GM12878 (cell line): ENCODE results near the gene GPR18. TPM values are rescaled to one million over a fixed set of nuclear protein-coding genes. Genes with fewer than 3 reads are reported as not detected.
A peak's percentile ranks its signal among the peaks of the same experiment; 100 is the strongest.

Experiments
- ATAC-seq: fragments of 200-7000 bp; cut with Tn5 transposase; 3 replicates; pipeline ENCODE4 v1.9.1; 2020; ENCODE audit warnings: mild to moderate bottlenecking, moderate library complexity
- BruUV-seq: library from RNA; stranded (reverse); fragments of 400-500 nt; replicated peaks from 2 replicates; lab custom pipeline; 2021; lab: Mats Ljungman, UMichigan
- CTCF ChIA-PET: fragments of 300-600 bp; sonication (Branson Sonifier 250); formaldehyde crosslinking; extraction: SDS; loops from one replicate; lab custom pipeline; 2021; ENCODE audit warnings: inconsistent platforms; lab: Yijun Ruan, JAX
- POLR2A ChIA-PET: fragments of 350-600 bp; formaldehyde crosslinking; extraction: SDS; loops from one replicate; lab custom pipeline; 2021; ENCODE audit warnings: inconsistent platforms; lab: Charles Lee
- RAD21 ChIA-PET: fragments of 300-600 bp; sonication (Branson Sonifier 250); formaldehyde crosslinking; loops from one replicate; lab custom pipeline; 2023; ENCODE audit warnings: antibody characterized with exemption; ENCODE audit not compliant: unreplicated experiment; lab: Charles Lee
- SMC1A ChIA-PET: fragments of 300-600 bp; sonication (Branson Sonifier 250); formaldehyde crosslinking; loops from one replicate; lab custom pipeline; 2023; ENCODE audit not compliant: unreplicated experiment, uncharacterized antibody; lab: Charles Lee
- DNase-seq: peaks from one replicate; pipeline ENCODE4 v3.0.0-alpha.2; 2011; ENCODE audit warnings: low read depth, low spot score
- FAIRE-seq: peaks from 3 replicates; lab custom pipeline; 2011; peaks lifted over from hg19 to GRCh38; lab: Jason Lieb, UNC
- H2AFZ ChIP-seq: 2 replicates; pipeline ENCODE4 v1.6.0; 2011; ENCODE audit warnings: low read depth, low read length, control low read depth; ENCODE audit not compliant: control insufficient read depth
- H3K27ac ChIP-seq: 2 replicates; pipeline ENCODE4 v1.5.1; 2011; ENCODE audit warnings: control low read depth; ENCODE audit not compliant: control insufficient read depth, insufficient read depth
- H3K27me3 ChIP-seq, 2 experiments: replicated peaks in 1 of 2; 2 replicates each; pipeline versions ENCODE4 v1.6.0 to v1.6.1; 2011; ENCODE audit warnings: low read length in 1 of 2; ENCODE audit not compliant: control insufficient read depth in 2 of 2, insufficient read depth in 2 of 2
- H3K36me3 ChIP-seq, 2 experiments: 2 replicates each; pipeline ENCODE4 v1.5.1; 2011; ENCODE audit warnings: low read length in 1 of 2; ENCODE audit not compliant: control insufficient read depth in 2 of 2, insufficient read depth in 2 of 2
- H3K4me1 ChIP-seq: 2 replicates; pipeline ENCODE4 v1.6.1; 2011; ENCODE audit warnings: mild to moderate bottlenecking, low read length, moderate library complexity, mixed read lengths; ENCODE audit not compliant: control insufficient read depth, insufficient read depth
- H3K4me2 ChIP-seq: 2 replicates; pipeline ENCODE4 v1.6.0; 2011; ENCODE audit warnings: control low read depth; ENCODE audit not compliant: control insufficient read depth, insufficient read depth
- H3K4me3 ChIP-seq: fragments of 200-600 bp; sonication (generic); 2 replicates; pipeline ENCODE4 v1.5.1; 2016
- H3K79me2 ChIP-seq: 2 replicates; pipeline ENCODE4 v1.6.0; 2011; ENCODE audit warnings: low read length; ENCODE audit not compliant: control insufficient read depth, insufficient read depth
- H3K9ac ChIP-seq: 2 replicates; pipeline ENCODE4 v1.8.0; 2011; ENCODE audit warnings: low read length, control low read depth, mixed read lengths; ENCODE audit not compliant: control insufficient read depth, insufficient read depth
- H3K9me3 ChIP-seq: replicated peaks from 3 replicates; pipeline ENCODE4 v1.5.1; 2011; ENCODE audit warnings: mild to moderate bottlenecking, low read length; ENCODE audit not compliant: control insufficient read depth, insufficient read depth
- H4K20me1 ChIP-seq: 2 replicates; pipeline ENCODE4 v1.6.0; 2011; ENCODE audit not compliant: control insufficient read depth, insufficient read depth
- CBFB ChIP-seq: IDR thresholded peaks from 2 replicates; pipeline ENCODE4 v1.6.1; 2016; ENCODE audit warnings: antibody characterized with exemption, low read depth
- CBX3 ChIP-seq: fragments of 200-600 bp; sonication (generic); IDR thresholded peaks from 2 replicates; pipeline ENCODE4 v1.6.1; 2016; ENCODE audit warnings: low read depth, borderline replicate concordance
- CHD1 ChIP-seq: IDR thresholded peaks from 2 replicates; pipeline ENCODE4 v1.6.1; 2012; ENCODE audit warnings: low read depth, low read length, improper control_type of control experiment
- ETV6 ChIP-seq, 2 experiments: fragments of 450-650 bp in 1 of 2; IDR thresholded peaks in 1 of 2; conservative IDR thresholded peaks in 1 of 2; 2 replicates each; pipeline ENCODE4 v1.6.1; 2014; ENCODE audit warnings: antibody characterized with exemption in 1 of 2, borderline replicate concordance in 1 of 2, low read depth in 1 of 2, mild to moderate bottlenecking in 1 of 2, moderate library complexity in 1 of 2
- HCFC1 ChIP-seq: fragments of 150-350 bp; IDR thresholded peaks from 2 replicates; pipeline ENCODE4 v1.6.1; 2014; ENCODE audit warnings: low read length
- MEF2A ChIP-seq: IDR thresholded peaks from 2 replicates; pipeline ENCODE4 v1.6.1; 2011; ENCODE audit warnings: low read depth, mild to moderate bottlenecking, low read length, moderate library complexity; ENCODE audit not compliant: insufficient read depth
- NFXL1 ChIP-seq: fragments of 450-650 bp; IDR thresholded peaks from 2 replicates; pipeline ENCODE4 v1.6.1; 2017; ENCODE audit warnings: antibody characterized with exemption, mild to moderate bottlenecking, borderline replicate concordance
- NFYA ChIP-seq: IDR thresholded peaks from 2 replicates; pipeline ENCODE4 v1.6.1; 2011; ENCODE audit warnings: low read depth, mild to moderate bottlenecking, low read length, improper control_type of control experiment, borderline replicate concordance
- NR2C1 ChIP-seq: fragments of 450-650 bp; IDR thresholded peaks from 2 replicates; pipeline ENCODE4 v1.6.1; 2017; ENCODE audit warnings: antibody characterized with exemption, mild to moderate bottlenecking, moderate library complexity
- PAX5 ChIP-seq: IDR thresholded peaks from 2 replicates; pipeline ENCODE4 v1.6.1; 2011; ENCODE audit warnings: low read depth, low read length, borderline replicate concordance
- POLR2A ChIP-seq: IDR thresholded peaks from 2 replicates; pipeline ENCODE4 v1.6.1; 2011; ENCODE audit warnings: low read depth, mild to moderate bottlenecking, low read length
- RAD21 ChIP-seq: IDR thresholded peaks from 2 replicates; pipeline ENCODE4 v1.6.1; 2011; ENCODE audit warnings: mild to moderate bottlenecking, low read depth, low read length, moderate library complexity; ENCODE audit not compliant: insufficient read depth
- RELA ChIP-seq: fragments of 450-650 bp; IDR thresholded peaks from 2 replicates; pipeline ENCODE4 v1.8.0; 2014; ENCODE audit warnings: borderline replicate concordance; ENCODE audit not compliant: partially characterized antibody
- RUNX3 ChIP-seq: IDR thresholded peaks from 2 replicates; pipeline ENCODE4 v1.6.1; 2012; ENCODE audit warnings: low read length, inconsistent platforms
- SIX5 ChIP-seq: IDR thresholded peaks from 2 replicates; pipeline ENCODE4 v1.6.1; 2011; ENCODE audit warnings: mild to moderate bottlenecking, low read depth, low read length, moderate library complexity; ENCODE audit not compliant: severe bottlenecking
- SMAD5 ChIP-seq: IDR thresholded peaks from 2 replicates; pipeline ENCODE4 v1.6.1; 2016; ENCODE audit warnings: antibody characterized with exemption, low read depth
- TAF1 ChIP-seq: IDR thresholded peaks from 2 replicates; pipeline ENCODE4 v1.6.1; 2011; ENCODE audit warnings: mild to moderate bottlenecking, low read depth, low read length, borderline replicate concordance
- WRNIP1 ChIP-seq: IDR thresholded peaks from 2 replicates; pipeline ENCODE4 v1.6.1; 2011; ENCODE audit warnings: low read depth, low read length, improper control_type of control experiment, borderline replicate concordance
- ZNF217 ChIP-seq: fragments of 450-650 bp; IDR thresholded peaks from 2 replicates; pipeline ENCODE4 v1.6.1; 2017; ENCODE audit warnings: antibody characterized with exemption, mild to moderate bottlenecking
- WGBS: methylation state at CpG from one replicate; pipeline ENCODE4 v1.1.6; 2016; ENCODE audit warnings: low lambda C conversion rate; ENCODE audit not compliant: insufficient replicate concordance, insufficient coverage; ENCODE audit errors: missing lambda C conversion rate; 5-methylcytosine and 5-hydroxymethylcytosine counted together
- in situ Hi-C: fragments of 300-500 bp; cut with MboI; formaldehyde crosslinking; loops from 9 replicates; pipeline ENCODE4 v1.14.3; 2018; ENCODE audit warnings: mixed read lengths
- intact Hi-C: fragments of 100-400 bp; cut with micrococcal nuclease; formaldehyde crosslinking; loops from one replicate; pipeline ENCODE4 v1.14.2; 2022; ENCODE audit not compliant: unreplicated experiment
- polyA plus RNA-seq, 11 experiments: library from polyadenylated mRNA; depleted of rRNA in 4 of 11; unstranded in 6 of 11; stranded (reverse) in 5 of 11; fragments of >200 nt; fragmentation: Nextera tagmentation in 4 of 11; fragmentation: Illumina TruSeq in 1 of 11; extraction: Ambion mirVana in 4 of 11; extraction: Trizol in 1 of 11; gene quantifications; 1 replicate in 1 of 11; 2 replicates in 10 of 11; pipeline versions ENCODE4 v1.2.1 to v1.2.3, GENCODE V29; 2011 to 2016; ENCODE audit warnings: inconsistent platforms in 2 of 11, missing spikeins in 2 of 11, low read depth in 1 of 11
- total RNA-seq, 4 experiments: library from RNA; depleted of rRNA in 3 of 4; stranded (reverse); fragments of >200 nt in 3 of 4; fragmentation: Illumina TruSeq in 1 of 4; extraction: Trizol in 1 of 4; gene quantifications; 2 replicates each; pipeline versions ENCODE4 v1.2.1 to v1.2.3, GENCODE V29; 2013 to 2021
- TF ChIP-seq, protein P1 (sequence below): fragments of 450-650 bp; IDR thresholded peaks from 2 replicates; pipeline ENCODE4 v1.6.1; 2018; ENCODE audit warnings: borderline replicate concordance, mild to moderate bottlenecking; ENCODE audit not compliant: partially characterized antibody

GPR18 gene
- total and polyA plus RNA-seq, 10 of the 15 experiments (the other 5 are each of a cell fraction or from before 2014, with no cell fraction given), result 3.3 to 12.9 (median 5.2) TPM

GRCh38 chr13:99205621-99206220 is 52.5 kb downstream of the GPR18 start:
- no peak overlapping the region for H2AFZ ChIP-seq
- peak overlapping the region; percentile 86 for H3K4me2 ChIP-seq
- H3K36me3 ChIP-seq, result peaks cover 0 to 6% of the 10 kb centered on the region in 2 experiments; a peak in 1 of 4 replicates
- H3K9ac ChIP-seq, result 0 out of 2 replicates have a peak overlapping the region, but pooled peaks have one; percentile 17
- POLR2A ChIA-PET, result interaction anchor here (0.6 to 0.9 kb wide), 2 partner anchors 19 to 22 kb away, joined by 3 to 4 read pairs; no protein-coding TSS in a partner anchor
- H3K4me3 ChIP-seq, result no peak overlapping the region
- H3K79me2 ChIP-seq, result peaks cover 62% of the 10 kb centered on the region
- in situ Hi-C loops (no loop called here), intact Hi-C loops (no loop called here)
- 97% methylated on average over 21 of the region's 22 CpGs for WGBS
- no peaks in the 10 kb centered on the region for H3K9me3 ChIP-seq
- H3K27ac ChIP-seq, result no peak overlapping the region
- no peak for TF ChIP-seq WRNIP1
- TF ChIP-seq RELA, result no peak
- TF ChIP-seq SIX5, result no peak
- TF ChIP-seq, protein P1, sequence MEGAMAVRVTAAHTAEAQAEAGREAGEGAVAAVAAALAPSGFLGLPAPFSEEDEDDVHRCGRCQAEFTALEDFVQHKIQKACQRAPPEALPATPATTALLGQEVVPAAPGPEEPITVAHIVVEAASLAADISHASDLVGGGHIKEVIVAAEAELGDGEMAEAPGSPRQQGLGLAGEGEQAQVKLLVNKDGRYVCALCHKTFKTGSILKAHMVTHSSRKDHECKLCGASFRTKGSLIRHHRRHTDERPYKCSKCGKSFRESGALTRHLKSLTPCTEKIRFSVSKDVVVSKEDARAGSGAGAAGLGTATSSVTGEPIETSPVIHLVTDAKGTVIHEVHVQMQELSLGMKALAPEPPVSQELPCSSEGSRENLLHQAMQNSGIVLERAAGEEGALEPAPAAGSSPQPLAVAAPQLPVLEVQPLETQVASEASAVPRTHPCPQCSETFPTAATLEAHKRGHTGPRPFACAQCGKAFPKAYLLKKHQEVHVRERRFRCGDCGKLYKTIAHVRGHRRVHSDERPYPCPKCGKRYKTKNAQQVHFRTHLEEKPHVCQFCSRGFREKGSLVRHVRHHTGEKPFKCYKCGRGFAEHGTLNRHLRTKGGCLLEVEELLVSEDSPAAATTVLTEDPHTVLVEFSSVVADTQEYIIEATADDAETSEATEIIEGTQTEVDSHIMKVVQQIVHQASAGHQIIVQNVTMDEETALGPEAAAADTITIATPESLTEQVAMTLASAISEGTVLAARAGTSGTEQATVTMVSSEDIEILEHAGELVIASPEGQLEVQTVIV, result no peak
- no peak for TF ChIP-seq CBFB
- TF ChIP-seq ZNF217, result no peak
- no peak for TF ChIP-seq ETV6 (conservative IDR thresholded peaks at IDR 0.05 in 1 of 2, IDR thresholded peaks at IDR 0.05 in 1 of 2; ENCODE audit: borderline replicate concordance in 1 of 2, low read depth in 1 of 2)
- TF ChIP-seq NFXL1, result no peak
- TF ChIP-seq NR2C1, result no peak
- no peak for TF ChIP-seq NFYA
- no peak for TF ChIP-seq CHD1
- TF ChIP-seq RUNX3, result no peak
- no peak for TF ChIP-seq POLR2A
- no peak for TF ChIP-seq SMAD5
- TF ChIP-seq PAX5, result no peak
- TF ChIP-seq RAD21, result no peak
- TF ChIP-seq CBX3, result no peak
- TF ChIP-seq MEF2A, result no peak
- no peak for TF ChIP-seq HCFC1
- no peak for TF ChIP-seq TAF1
- DNase-seq (no peak), ATAC-seq (no peak), FAIRE-seq (no peak)
- H4K20me1 ChIP-seq, result peaks cover 29% of the 10 kb centered on the region
- RAD21 ChIA-PET, result interaction anchor here (1.2 to 12.0 kb wide), 5 partner anchors 13 to 172 kb away, joined by 3 to 94 read pairs (median 15); partner anchors contain the start of gene GPR18
- CTCF ChIA-PET, result interaction anchor here (0.9 to 8.0 kb wide), 6 partner anchors 9 to 160 kb away, joined by 3 to 56 read pairs (median 4); partner anchors contain the start of gene GPR18
- no TSS peak for BruUV-seq
- peaks cover 35% of the 10 kb centered on the region for H3K4me1 ChIP-seq
- SMC1A ChIA-PET, result interaction anchor here (0.8 to 11.8 kb wide), 9 partner anchors 8 to 62 kb away, joined by 3 to 184 read pairs (median 18); partner anchors contain the start of gene GPR18
- no peaks in the 10 kb centered on the region for H3K27me3 ChIP-seq
